Smooth muscle cell of the coronary artery (primary cell): Measurements from ENCODE around the gene PCDHA2. TPM values are rescaled to one million over a fixed set of nuclear protein-coding genes. Genes with fewer than 3 reads are reported as not detected.

Experiments used
- total RNA-seq: library from RNA; depleted of rRNA; stranded (reverse); fragments of >200 nt; gene quantifications from 2 replicates; pipeline ENCODE4 v1.2.3, GENCODE V29; 2014; ENCODE audit warnings: low replicate concordance

Gene PCDHA2
- 0.08 and 0.12 TPM in 2 replicates for total RNA-seq

GRCh38 chr5:140794595-140795258, at the start of gene PCDHA2:
TSS of gene PCDHA2 (plus strand) at chr5:140794852.

GRCh38 chr5:140785905-140786686, 8.6 kb upstream of the PCDHA2 start, which contains the start of gene PCDHA1:
TSS of gene PCDHA1 (plus strand) at chr5:140786140.

GRCh38 chr5:140800816-140801493, 6.3 kb downstream of the PCDHA2 start, which contains the start of gene PCDHA3:
TSS of gene PCDHA3 (plus strand) at chr5:140801057.

GRCh38 chr5:140806834-140807775, 12.5 kb downstream of the PCDHA2 start, which contains the start of gene PCDHA4:
TSS of gene PCDHA4 (plus strand) at chr5:140807068.

GRCh38 chr5:140821375-140822280, 27.0 kb downstream of the PCDHA2 start, which contains the start of gene PCDHA5:
TSS of gene PCDHA5 (plus strand) at chr5:140821613.

GRCh38 chr5:140827704-140828361, 33.2 kb downstream of the PCDHA2 start, which contains the start of gene PCDHA6:
TSS of gene PCDHA6 (plus strand) at chr5:140827960. CDS start at chr5:140828092, 132 bp downstream.

GRCh38 chr5:140833993-140834392, 39.3 kb downstream of the PCDHA2 start, which contains the start of gene PCDHA7:
TSS of gene PCDHA7 (plus strand) at chr5:140834269. CDS start at chr5:140834384, 115 bp downstream.

GRCh38 chr5:140840978-140841962, 46.6 kb downstream of the PCDHA2 start, which contains the start of gene PCDHA8:
TSS of gene PCDHA8 (plus strand) at chr5:140841187. CDS start at chr5:140841322, 135 bp downstream.

Other genes with a start within 250 kb of the PCDHA2 start
- 0.90 and 3.7 TPM in 2 replicates for gene EIF4EBP3, start 247.2 kb upstream of the PCDHA2 start, total RNA-seq
- 18.5 and 69.7 TPM in 2 replicates for gene SRA1, start 237.4 kb upstream of the PCDHA2 start, total RNA-seq
- 22.9 and 38.1 TPM in 2 replicates for gene APBB3, start 230.3 kb upstream of the PCDHA2 start, total RNA-seq
- gene SLC35A4, start 230.0 kb upstream of the PCDHA2 start, total RNA-seq = 16.8 and 29.5 TPM in 2 replicates
- 2.8 and 107 TPM in 2 replicates for gene CD14, start 161.7 kb upstream of the PCDHA2 start, total RNA-seq
- gene TMCO6, start 155.4 kb upstream of the PCDHA2 start, total RNA-seq = 9.0 and 13.5 TPM in 2 replicates
- gene NDUFA2, start 147.2 kb upstream of the PCDHA2 start, total RNA-seq = 84.9 and 115 TPM in 2 replicates
- gene IK, start 147.0 kb upstream of the PCDHA2 start, total RNA-seq = 107 and 212 TPM in 2 replicates
- gene WDR55, start 129.9 kb upstream of the PCDHA2 start, total RNA-seq = 25.9 and 27.7 TPM in 2 replicates
- 0.30 TPM in 1 of 2 replicates, not detected in the other for gene DND1, start 121.3 kb upstream of the PCDHA2 start, total RNA-seq
- gene HARS1, start 103.5 kb upstream of the PCDHA2 start, total RNA-seq = 67.7 and 92.6 TPM in 2 replicates
- gene HARS2, start 103.4 kb upstream of the PCDHA2 start, total RNA-seq = 24.1 and 27.4 TPM in 2 replicates
- 63.1 and 94.5 TPM in 2 replicates for gene ZMAT2, start 94.4 kb upstream of the PCDHA2 start, total RNA-seq
- gene PCDHA1, start 8.7 kb upstream of the PCDHA2 start, total RNA-seq = 0.08 TPM in 1 of 2 replicates, not detected in the other
- 0.15 and 0.70 TPM in 2 replicates for gene PCDHA3, start 6.2 kb downstream of the PCDHA2 start, total RNA-seq
- gene PCDHA4, start 12.2 kb downstream of the PCDHA2 start, total RNA-seq = 0.23 and 0.82 TPM in 2 replicates
- gene PCDHA5, start 26.8 kb downstream of the PCDHA2 start, total RNA-seq = 0.08 TPM in 1 of 2 replicates, not detected in the other
- 0.53 and 2.9 TPM in 2 replicates for gene PCDHA6, start 33.1 kb downstream of the PCDHA2 start, total RNA-seq
- gene PCDHA7, start 39.4 kb downstream of the PCDHA2 start, total RNA-seq = 0.75 and 1.5 TPM in 2 replicates
- gene PCDHA8, start 46.3 kb downstream of the PCDHA2 start, total RNA-seq = under 0.01 and 0.47 TPM in 2 replicates
- under 0.01 and 0.23 TPM in 2 replicates for gene PCDHA9, start 53.5 kb downstream of the PCDHA2 start, total RNA-seq
- gene PCDHA10, start 61.0 kb downstream of the PCDHA2 start, total RNA-seq = 0.08 and 1.4 TPM in 2 replicates
- gene PCDHA11, start 74.1 kb downstream of the PCDHA2 start, total RNA-seq = 0.15 and 0.59 TPM in 2 replicates
- gene PCDHA12, start 80.5 kb downstream of the PCDHA2 start, total RNA-seq = 0.15 and 0.59 TPM in 2 replicates
- 0.08 and 0.59 TPM in 2 replicates for gene PCDHA13, start 87.3 kb downstream of the PCDHA2 start, total RNA-seq
- gene PCDHAC1, start 131.4 kb downstream of the PCDHA2 start, total RNA-seq = under 0.01 and 0.35 TPM in 2 replicates
- 0.15 and 2.3 TPM in 2 replicates for gene PCDHAC2, start 171.6 kb downstream of the PCDHA2 start, total RNA-seq